HepG2 (cell line): Measurements from ENCODE around the gene SWSAP1. TPM values are rescaled to one million over a fixed set of nuclear protein-coding genes. Genes with fewer than 3 reads are reported as not detected.

Source experiments
- ARID4A ChIP-seq: sonication (generic); formaldehyde crosslinking; IDR thresholded peaks from 2 replicates; pipeline ENCODE4 v1.5.0; 2020; ENCODE audit warnings: mild to moderate bottlenecking, missing genetic modification reagents, borderline replicate concordance
- GRHL1 ChIP-seq: sonication (generic); formaldehyde crosslinking; conservative IDR thresholded peaks from 2 replicates; pipeline ENCODE4 v1.8.0; 2022; ENCODE audit warnings: missing genetic modification reagents
- HDAC1 ChIP-seq: sonication (generic); formaldehyde crosslinking; IDR thresholded peaks from 2 replicates; pipeline ENCODE4 v1.5.1; 2020; ENCODE audit warnings: mild to moderate bottlenecking, missing genetic modification reagents
- HMGXB4 ChIP-seq, 2 experiments: sonication (generic) in 1 of 2; formaldehyde crosslinking in 1 of 2; IDR thresholded peaks; 2 replicates each; pipeline versions ENCODE4 v1.4.0 to v1.6.1; 2018 to 2020; ENCODE audit warnings: missing genetic modification reagents in 2 of 2, borderline replicate concordance in 1 of 2, low read depth in 1 of 2, mild to moderate bottlenecking in 1 of 2, missing biosample characterization in 1 of 2
- SMARCC2 ChIP-seq: fragments of 450-650 bp; IDR thresholded peaks from 2 replicates; pipeline ENCODE4 v1.6.1; 2017; ENCODE audit warnings: antibody characterized with exemption, mild to moderate bottlenecking
- SP2 ChIP-seq: sonication (generic); formaldehyde crosslinking; IDR thresholded peaks from 2 replicates; pipeline ENCODE4 v1.5.1; 2020; ENCODE audit warnings: mild to moderate bottlenecking, missing genetic modification reagents
- TFDP1 ChIP-seq: IDR thresholded peaks from 2 replicates; pipeline ENCODE4 v1.6.1; 2016; ENCODE audit warnings: missing compliant biosample characterization, missing genetic modification reagents, borderline replicate concordance
- ZBTB1 ChIP-seq: sonication (generic); formaldehyde crosslinking; IDR thresholded peaks from 2 replicates; pipeline ENCODE4 v1.4.0; 2020; ENCODE audit warnings: missing genetic modification reagents, borderline replicate concordance
- ZBTB44 ChIP-seq: sonication (generic); formaldehyde crosslinking; IDR thresholded peaks from 2 replicates; pipeline ENCODE4 v1.4.0; 2020; ENCODE audit warnings: missing genetic modification reagents
- ZFP91 ChIP-seq: sonication (generic); formaldehyde crosslinking; IDR thresholded peaks from 2 replicates; pipeline ENCODE4 v1.9.0; 2022; ENCODE audit warnings: missing genetic modification reagents, mild to moderate bottlenecking, borderline replicate concordance
- ZNF263 ChIP-seq: sonication (generic); formaldehyde crosslinking; IDR thresholded peaks from 2 replicates; pipeline ENCODE4 v1.4.0; 2020; ENCODE audit warnings: missing genetic modification reagents
- ZNF30 ChIP-seq: sonication (generic); formaldehyde crosslinking; IDR thresholded peaks from 2 replicates; pipeline ENCODE4 v1.5.0; 2020; ENCODE audit warnings: mild to moderate bottlenecking, missing genetic modification reagents
- ZNF354B ChIP-seq: sonication (generic); formaldehyde crosslinking; IDR thresholded peaks from 2 replicates; pipeline ENCODE4 v1.8.0; 2022; ENCODE audit warnings: mild to moderate bottlenecking, missing genetic modification reagents
- ZSCAN25 ChIP-seq: sonication (generic); formaldehyde crosslinking; IDR thresholded peaks from 2 replicates; pipeline ENCODE4 v1.8.0; 2022; ENCODE audit warnings: mild to moderate bottlenecking, missing genetic modification reagents
- polyA plus RNA-seq, 8 experiments: library from polyadenylated mRNA; depleted of rRNA in 3 of 8; stranded (reverse) in 7 of 8; unstranded in 1 of 8; fragments of >200 nt; fragmentation: Illumina TruSeq in 4 of 8; extraction: Trizol in 4 of 8; gene quantifications; 2 replicates each; pipeline versions ENCODE4 v1.2.1 to v1.2.3, GENCODE V29; 2011 to 2016; ENCODE audit warnings: low read depth in 4 of 8, missing spikeins in 1 of 8, mixed read lengths in 1 of 8; ENCODE audit not compliant: insufficient read depth in 1 of 8
- total RNA-seq, 5 experiments: library from RNA; depleted of rRNA; stranded (reverse); fragments of >200 nt; fragmentation: Illumina TruSeq; extraction: Trizol; gene quantifications; 2 replicates each; pipeline ENCODE4 v1.2.3, GENCODE V29; 2016; ENCODE audit warnings: low read depth in 1 of 5

The SWSAP1 gene
- total and polyA plus RNA-seq, 2 of the 13 experiments (the other 11 are each of a cell fraction or from before 2014, with no cell fraction given): 2.7 to 3.3 TPM

- TF ChIP-seq ARID4A (CRISPR knock-in tag) (peak; percentile 32; the same call in 1 of the 2 replicates), SP2 (CRISPR knock-in tag) (0 out of 2 replicates have a peak, but pooled peaks have one; percentile 21), SMARCC2 (no peak), TFDP1 (CRISPR knock-in tag) (no peak), HDAC1 (no peak), ZSCAN25 (peak; percentile 22; the same call in 1 of the 2 replicates), ZNF30 (CRISPR knock-in tag) (no peak), HMGXB4 (CRISPR knock-in tag; IDR thresholded peaks at IDR 0.05; ENCODE audit: borderline replicate concordance in 1 of 2, low read depth in 1 of 2) (peak; percentile 59 to 68; a peak in 1 of 4 replicates), GRHL1 (CRISPR knock-in tag) (no peak), ZFP91 (CRISPR knock-in tag) (peak; percentile 12; the same call in 1 of the 2 replicates), ZBTB1 (CRISPR knock-in tag) (no peak), ZNF263 (CRISPR knock-in tag) (peak; percentile 74), ZNF354B (no peak), ZBTB44 (CRISPR knock-in tag) (no peak)
These were observed 4.1 kb downstream of the SWSAP1 start (continued) for GRCh38 chr19:11378319-11379189.
